NCI-H2196 (cell line): ENCODE data around the gene TMEM108.

Experiments
- DNase-seq: peaks from one replicate; lab custom pipeline; 2025; ENCODE audit not compliant: unreplicated experiment; lab: John Stamatoyannopoulos, UW

TMEM108 gene

DNA sequence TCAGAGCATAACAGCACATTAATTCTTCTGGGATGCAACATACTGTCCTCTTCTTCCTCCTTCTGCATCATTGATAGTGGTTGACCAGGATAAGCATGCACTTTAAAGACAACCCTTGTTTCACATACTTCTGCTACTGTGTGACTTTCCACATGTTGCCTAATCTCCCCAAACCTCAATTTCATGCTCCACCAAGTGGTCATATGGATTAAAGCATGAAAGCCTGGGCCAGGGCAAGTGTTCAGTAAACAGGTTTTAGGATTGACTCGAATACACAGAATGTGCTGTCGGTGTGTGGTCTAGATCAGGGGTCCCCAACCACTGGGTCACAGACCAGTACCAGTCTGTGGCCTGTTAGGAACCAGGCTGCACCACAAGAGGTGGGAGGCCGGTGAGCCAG is 339.2 kb downstream of the TMEM108 start:
- peak; percentile 21 for DNase-seq

- DNase-seq = no peak
Observed at GRCh38 chr3:133379926-133380325, 341.7 kb downstream of the TMEM108 start.

- DNase-seq = no peak
Observed at GRCh38 chr3:133380481-133381225, 342.5 kb downstream of the TMEM108 start.

DNA sequence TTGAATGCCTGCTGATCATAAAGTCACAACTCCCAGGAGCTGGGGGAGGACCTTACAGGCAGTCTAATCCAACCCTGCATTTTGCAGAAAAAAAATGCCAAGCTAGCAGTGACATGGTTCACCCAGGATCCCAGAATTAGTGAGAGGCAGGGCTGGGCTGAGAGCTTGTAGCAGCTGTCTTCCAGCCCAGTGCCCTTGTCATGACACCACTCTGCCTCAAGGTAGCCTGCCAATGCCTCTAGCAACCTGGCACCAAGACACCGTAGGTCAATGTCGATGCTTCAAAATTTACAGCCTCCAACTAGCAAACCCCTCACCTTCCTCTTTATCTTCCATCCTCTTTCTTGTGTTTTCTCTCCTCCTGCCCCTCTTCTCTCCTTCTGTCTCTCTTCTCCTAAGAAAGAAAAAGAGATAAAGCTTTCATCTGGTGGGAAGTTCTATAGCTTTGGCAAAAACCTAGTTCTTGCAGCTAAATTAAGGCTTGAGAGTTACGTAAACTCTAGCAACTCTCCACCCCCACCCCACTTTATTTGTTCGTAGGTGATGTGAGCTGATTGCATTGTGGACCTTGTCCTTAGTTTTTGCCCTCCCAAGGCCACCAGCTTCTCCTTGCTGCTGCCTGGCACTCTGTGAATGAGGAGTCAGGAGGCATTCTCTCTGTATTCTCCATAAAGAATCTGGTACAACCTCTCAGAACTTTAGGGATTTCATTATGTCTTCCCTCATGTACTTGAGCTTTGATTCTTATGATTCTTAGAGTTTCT is 343.3 kb downstream of the TMEM108 start:
- DNase-seq = no peak

GRCh38 chr3:133383175-133383574 is 345.0 kb downstream of the TMEM108 start:
- no peak for DNase-seq

- DNase-seq = no peak
Observed at GRCh38 chr3:133383741-133384140, 345.6 kb downstream of the TMEM108 start.

- DNase-seq = peak; percentile 67
Observed at GRCh38 chr3:133384331-133385027, 346.3 kb downstream of the TMEM108 start.

- no peak for DNase-seq
Observed at GRCh38 chr3:133386876-133387275, 348.7 kb downstream of the TMEM108 start.

DNA sequence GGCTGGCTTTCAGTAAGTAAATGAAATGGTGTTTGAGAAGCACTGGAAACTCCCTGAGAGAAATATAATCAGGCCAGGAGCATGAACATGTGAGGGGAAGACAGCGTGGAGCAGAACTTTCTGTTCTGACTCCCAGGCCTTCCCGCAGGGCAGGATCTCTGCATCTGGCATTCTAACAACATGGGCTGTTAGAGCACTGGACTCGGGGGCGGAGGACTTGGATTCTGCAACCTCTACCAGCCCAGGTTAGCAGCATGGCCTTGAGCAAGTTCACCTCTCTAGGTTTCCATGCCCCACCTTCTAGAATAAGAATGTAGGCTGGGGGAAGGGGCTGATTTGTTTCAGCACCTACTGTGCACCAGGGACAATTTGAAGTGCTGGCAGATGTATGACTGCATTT is 349.1 kb downstream of the TMEM108 start:
- DNase-seq = no peak

GRCh38 chr3:133388696-133389395 is 350.7 kb downstream of the TMEM108 start:
- no peak for DNase-seq

DNA sequence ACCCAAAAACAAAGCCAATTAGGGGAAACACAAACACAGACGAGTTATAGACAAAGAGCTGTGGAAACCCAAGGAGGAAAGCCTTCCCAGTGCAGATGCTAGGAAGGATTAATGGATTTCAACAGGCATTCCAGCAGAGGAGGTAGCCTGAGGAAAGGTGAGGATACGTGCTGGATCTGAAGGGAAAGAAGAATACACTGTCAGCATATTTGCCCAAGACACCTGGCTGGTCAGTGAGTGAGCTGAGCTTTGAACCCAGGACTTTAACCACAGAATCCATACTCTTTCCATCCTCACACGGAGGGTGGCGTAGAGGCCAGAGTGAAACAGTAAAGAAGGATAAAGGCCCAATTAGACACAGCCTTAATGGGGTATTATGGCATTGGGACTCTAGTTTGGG is 352.5 kb downstream of the TMEM108 start:
- no peak for DNase-seq

DNA sequence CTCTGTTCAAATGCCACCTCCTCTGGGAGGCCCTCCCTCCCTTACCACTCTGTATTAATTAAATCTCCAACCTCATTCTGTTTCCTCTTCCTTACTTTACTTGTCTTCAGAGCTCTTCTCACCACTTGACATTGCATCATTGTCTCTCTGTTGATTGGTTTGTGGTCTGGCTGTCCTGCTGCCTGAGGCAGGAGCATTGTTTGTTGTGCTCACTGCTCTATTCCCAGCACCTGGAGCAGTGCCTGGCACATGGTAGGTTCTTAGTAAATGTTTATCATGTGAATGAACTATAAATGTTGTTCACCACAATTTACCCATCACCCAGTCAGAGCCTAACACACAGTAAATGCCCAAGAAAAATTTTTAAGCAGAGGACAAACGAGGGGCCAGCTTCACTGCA is 355.0 kb downstream of the TMEM108 start:
- no peak for DNase-seq

- DNase-seq = no peak
Observed at GRCh38 chr3:133393691-133394474, 355.7 kb downstream of the TMEM108 start.

GRCh38 chr3:133394561-133395311 is 356.5 kb downstream of the TMEM108 start:
- no peak for DNase-seq

DNA sequence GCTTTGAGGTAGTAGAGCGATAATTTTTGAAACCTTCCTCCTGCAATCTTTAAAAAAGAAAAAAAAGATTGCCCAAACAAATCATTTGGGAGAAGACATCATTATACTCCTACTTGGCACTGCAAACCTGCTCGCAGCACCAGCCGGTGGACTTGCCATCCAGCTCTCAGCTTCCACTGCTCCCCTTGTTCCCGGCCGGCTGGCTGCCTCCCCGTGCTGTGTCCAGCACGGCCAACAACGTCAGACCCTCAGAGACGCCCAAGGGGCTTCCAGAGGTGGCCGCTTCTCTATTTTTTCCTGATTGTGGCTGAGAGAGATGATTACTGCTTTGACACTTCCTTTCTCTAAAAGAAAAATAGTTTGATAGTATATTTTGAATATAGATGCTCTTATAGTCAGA is 358.7 kb downstream of the TMEM108 start:
- no peak for DNase-seq

DNA sequence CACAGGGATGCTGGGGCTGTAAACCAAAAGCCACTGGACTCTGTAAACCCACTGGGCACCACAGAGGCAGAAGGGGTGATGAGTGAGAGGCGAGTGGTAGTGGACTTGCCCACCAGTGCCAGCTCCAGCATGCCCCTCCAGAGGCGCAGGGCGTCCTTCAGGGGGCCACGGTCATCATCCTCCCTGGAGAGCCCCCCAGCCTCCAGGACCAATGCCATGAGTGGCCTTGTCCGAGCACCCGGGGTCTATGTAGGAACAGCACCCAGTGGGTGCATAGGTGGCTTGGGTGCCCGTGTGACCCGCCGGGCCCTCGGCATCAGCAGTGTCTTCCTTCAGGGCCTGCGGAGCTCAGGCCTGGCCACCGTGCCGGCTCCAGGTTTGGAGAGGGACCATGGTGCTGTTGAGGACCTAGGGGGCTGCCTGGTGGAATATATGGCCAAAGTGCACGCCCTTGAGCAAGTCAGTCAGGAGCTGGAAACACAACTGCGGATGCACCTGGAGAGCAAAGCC is 361.9 kb downstream of the TMEM108 start, which contains the start of gene BFSP2:
Gene BFSP2 (plus strand): TSS at position 51 of the 510 bp plus-strand sequence. CDS start 28 bp downstream, at position 79.
- DNase-seq = no peak

GRCh38 chr3:133401374-133402135 is 363.4 kb downstream of the TMEM108 start:
- DNase-seq = peak; percentile 47

DNA sequence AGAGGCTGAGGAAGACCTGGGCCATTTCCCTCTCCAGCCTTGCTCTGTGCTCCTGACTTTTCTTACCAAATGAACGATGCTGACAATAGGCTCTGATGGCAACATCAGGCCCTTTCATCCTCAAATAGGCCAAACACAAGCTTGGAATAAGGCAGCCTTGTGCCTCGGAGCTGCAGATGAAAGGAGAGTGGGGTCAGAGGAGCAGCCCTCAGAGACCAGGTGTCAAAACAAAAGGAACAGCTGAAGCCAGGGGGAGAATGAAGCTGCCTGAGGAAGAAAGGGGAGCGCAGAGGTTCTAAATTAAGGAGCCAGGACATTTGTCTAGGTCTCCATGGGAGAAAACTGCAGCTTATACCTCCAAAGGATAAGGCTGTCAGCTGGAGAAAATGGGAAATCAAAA is 366.7 kb downstream of the TMEM108 start:
- DNase-seq = no peak

DNA sequence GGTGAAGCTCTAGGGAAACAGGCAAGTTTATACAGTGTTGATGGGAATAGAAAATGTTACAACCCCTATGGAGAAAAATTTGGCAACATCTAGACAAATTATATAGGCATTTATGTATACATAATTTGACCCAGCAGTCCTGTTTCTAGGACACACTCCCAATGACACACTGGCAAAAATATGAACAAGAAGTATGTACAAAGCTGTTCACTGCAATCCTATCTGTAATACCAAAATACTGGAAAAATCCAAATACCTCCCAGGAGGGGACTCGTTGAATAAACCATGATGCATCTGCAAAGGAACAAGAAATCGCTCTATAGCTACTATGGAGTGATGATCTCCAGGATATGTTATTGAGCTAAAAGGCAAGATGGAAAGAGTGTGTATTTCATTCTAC is 370.2 kb downstream of the TMEM108 start:
- DNase-seq = no peak
